HG03139 (cell line): Measurements from ENCODE around the gene DGKI.

Source experiments
- ATAC-seq: cut with Tn5 transposase; IDR thresholded peaks from one replicate; pipeline ENCODE4 v1.9.1; 2021; ENCODE audit not compliant: unreplicated experiment

Gene DGKI

GRCh38 chr7:137563981-137564380 is 282.8 kb downstream of the DGKI start:
- ATAC-seq, result no peak

GRCh38 chr7:137547485-137547884 is 299.3 kb downstream of the DGKI start:
- no peak for ATAC-seq

- ATAC-seq, result no peak
These were observed 300.1 kb downstream of the DGKI start for GRCh38 chr7:137546671-137547070.

GRCh38 chr7:137546009-137546408 is 300.8 kb downstream of the DGKI start:
- no peak for ATAC-seq

GRCh38 chr7:137545059-137545716 is 301.6 kb downstream of the DGKI start:
- no peak for ATAC-seq

GRCh38 chr7:137544453-137545058 is 302.2 kb downstream of the DGKI start:
- ATAC-seq, result no peak

- ATAC-seq, result no peak
These were observed 307.6 kb downstream of the DGKI start for GRCh38 chr7:137539111-137539715.

GRCh38 chr7:137538361-137538762 is 308.4 kb downstream of the DGKI start:
- ATAC-seq, result no peak

GRCh38 chr7:137535579-137535978 is 311.2 kb downstream of the DGKI start:
- no peak for ATAC-seq

- no peak for ATAC-seq
These were observed 315.1 kb downstream of the DGKI start for GRCh38 chr7:137531671-137532070.

- ATAC-seq, result no peak
These were observed 319.1 kb downstream of the DGKI start for GRCh38 chr7:137527634-137528033.

GRCh38 chr7:137523171-137523570 is 323.6 kb downstream of the DGKI start:
- no peak for ATAC-seq

- ATAC-seq, result no peak
These were observed 325.3 kb downstream of the DGKI start for GRCh38 chr7:137521451-137521850.

- ATAC-seq, result no peak
These were observed 326.8 kb downstream of the DGKI start for GRCh38 chr7:137519947-137520346.

GRCh38 chr7:137519181-137519691 is 327.5 kb downstream of the DGKI start:
- ATAC-seq, result no peak

GRCh38 chr7:137513091-137513490 is 333.7 kb downstream of the DGKI start:
- ATAC-seq, result no peak

- no peak for ATAC-seq
These were observed 339.7 kb downstream of the DGKI start for GRCh38 chr7:137507096-137507495.

GRCh38 chr7:137506031-137506430 is 340.7 kb downstream of the DGKI start:
- ATAC-seq, result no peak

GRCh38 chr7:137501562-137501961 is 345.2 kb downstream of the DGKI start:
- no peak for ATAC-seq

- ATAC-seq, result no peak
These were observed 353.9 kb downstream of the DGKI start for GRCh38 chr7:137492889-137493288.

- no peak for ATAC-seq
These were observed 356.9 kb downstream of the DGKI start for GRCh38 chr7:137489880-137490279.

- no peak for ATAC-seq
These were observed 358.7 kb downstream of the DGKI start for GRCh38 chr7:137488038-137488437.
